ENCODE measurements around the gene HNF4A. TPM values are rescaled to one million over a fixed set of nuclear protein-coding genes. Genes with fewer than 3 reads are reported as not detected.

The HNF4A gene
- total RNA-seq: not detected in 2 replicates

DNA sequence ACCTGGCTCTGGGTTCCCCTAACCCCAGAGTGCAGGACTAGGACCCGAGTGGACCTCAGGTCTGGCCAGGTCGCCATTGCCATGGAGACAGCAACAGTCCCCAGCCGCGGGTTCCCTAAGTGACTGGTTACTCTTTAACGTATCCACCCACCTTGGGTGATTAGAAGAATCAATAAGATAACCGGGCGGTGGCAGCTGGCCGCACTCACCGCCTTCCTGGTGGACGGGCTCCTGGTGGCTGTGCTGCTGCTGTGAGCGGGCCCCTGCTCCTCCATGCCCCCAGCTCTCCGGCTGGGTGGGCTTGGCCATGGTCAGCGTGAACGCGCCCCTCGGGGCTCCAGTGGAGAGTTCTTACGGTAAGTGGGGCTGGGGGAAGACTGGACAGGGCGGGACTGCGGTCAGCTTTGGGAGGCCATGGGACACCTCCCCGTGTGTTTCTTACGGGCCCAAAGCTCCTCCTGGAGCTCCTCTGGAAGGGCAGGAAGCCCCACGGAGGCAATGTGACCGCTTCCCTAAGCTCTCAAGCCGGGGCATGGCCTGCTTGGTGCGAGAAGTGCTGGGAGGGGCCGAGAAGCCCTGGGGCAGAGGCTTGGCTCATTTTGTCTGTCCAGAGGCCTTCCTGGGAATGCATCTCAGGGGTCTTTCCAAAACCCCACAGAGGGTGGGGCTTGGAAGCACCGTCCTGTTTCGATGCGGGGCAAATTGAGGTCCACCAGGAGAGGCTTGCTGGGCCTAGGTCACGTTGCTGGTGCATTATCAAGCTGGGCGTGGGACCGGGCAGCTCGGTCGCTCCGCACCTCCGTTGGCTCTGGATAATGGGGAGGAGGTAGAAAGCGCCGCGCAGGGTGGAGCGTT lies at the start of gene HNF4A:
TSS of gene HNF4A (plus strand) at position 202 of the 855 bp plus-strand sequence. CDS start at position 308, 106 bp downstream.

GRCh38 chr20:44310664-44311639 lies 44.5 kb upstream of the HNF4A start, which contains the start of gene FITM2:
Gene FITM2 (minus strand): TSS chr20:44311202. CDS start chr20:44311148, 54 bp downstream.

DNA sequence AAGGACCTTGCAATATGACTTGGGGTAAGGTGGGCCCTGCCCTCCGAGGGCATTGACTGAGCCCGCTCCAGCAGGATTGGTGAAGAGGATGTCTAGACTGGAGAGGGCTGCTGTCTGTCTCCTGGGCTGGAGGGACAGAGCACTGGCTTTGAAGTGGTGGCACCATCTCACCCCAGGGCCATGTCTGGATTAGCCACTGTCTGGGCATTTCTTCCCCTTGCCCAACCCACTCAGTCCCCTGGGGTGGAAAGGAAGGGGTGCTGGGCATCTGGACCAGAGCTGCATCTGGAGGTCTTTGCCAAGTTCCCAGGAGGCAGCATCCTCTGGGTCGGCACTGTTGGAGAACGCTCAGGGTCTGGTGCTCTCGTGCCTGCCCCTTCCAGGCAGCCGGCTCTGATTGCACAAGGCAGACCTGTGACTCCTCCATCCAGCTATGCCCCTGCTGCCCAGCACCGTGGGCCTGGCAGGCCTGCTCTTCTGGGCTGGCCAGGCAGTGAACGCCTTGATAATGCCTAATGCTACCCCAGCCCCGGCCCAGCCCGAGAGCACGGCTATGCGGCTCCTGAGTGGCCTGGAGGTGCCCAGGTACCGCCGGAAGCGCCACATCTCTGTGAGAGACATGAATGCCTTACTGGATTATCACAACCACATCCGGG lies 18.6 kb upstream of the HNF4A start, which contains the start of gene R3HDML:
TSS of gene R3HDML (plus strand) at position 319 of the 656 bp plus-strand sequence. CDS start at position 434, 115 bp downstream.

GRCh38 chr20:44475694-44476560 lies 120.4 kb downstream of the HNF4A start, which contains the start of gene TTPAL:
Gene TTPAL (plus strand): TSS chr20:44475874. CDS start chr20:44480000, 4,126 bp downstream.

Other genes with a start within 250 kb of the HNF4A start
- gene JPH2, start 168.5 kb upstream of the HNF4A start, total RNA-seq: 0.33 and 1.9 TPM in 2 replicates
- 18.3 and 23.3 TPM in 2 replicates for gene OSER1, start 144.9 kb upstream of the HNF4A start, total RNA-seq
- gene GDAP1L1, start 108.4 kb upstream of the HNF4A start, total RNA-seq: not detected in 2 replicates
- gene FITM2, start 44.5 kb upstream of the HNF4A start, total RNA-seq: 4.7 and 5.8 TPM in 2 replicates
- gene R3HDML, start 18.7 kb upstream of the HNF4A start, total RNA-seq: not detected in 2 replicates
- 7.0 and 12.1 TPM in 2 replicates for gene TTPAL, start 120.2 kb downstream of the HNF4A start, total RNA-seq
- gene SERINC3, start 166.4 kb downstream of the HNF4A start, total RNA-seq: 64.5 and 98.0 TPM in 2 replicates
- gene PKIG, start 226.9 kb downstream of the HNF4A start, total RNA-seq: 36.3 and 52.0 TPM in 2 replicates